Uterus (tissue), 4 donors: ENCODE results near the gene SMOC2. TPM values are rescaled to one million over a fixed set of nuclear protein-coding genes. Genes with fewer than 3 reads are reported as not detected.

Experiments
- DNase-seq, 2 donors: peaks; one replicate each; pipeline ENCODE4 v3.0.0-alpha.2; 2019 to 2020
- H3K27ac ChIP-seq, 2 donors: fragments of 200-600 bp; sonication (generic); 1 replicate in 1 of 2; 2 replicates in 1 of 2; pipeline ENCODE4 v1.5.1; 2016 to 2018
- H3K27me3 ChIP-seq, 2 donors: fragments of 200-600 bp; sonication (generic); one replicate each; pipeline ENCODE4 v1.5.1; 2018 to 2019; ENCODE audit warnings: control low read depth in 1 of 2
- H3K36me3 ChIP-seq, 2 donors: fragments of 200-600 bp; sonication (generic); one replicate each; pipeline ENCODE4 v1.5.1; 2019; ENCODE audit warnings: control low read depth in 1 of 2
- H3K4me1 ChIP-seq, 2 donors: fragments of 200-600 bp; sonication (generic); one replicate each; pipeline ENCODE4 v1.5.1; 2018 to 2019; ENCODE audit warnings: control low read depth in 1 of 2
- H3K4me3 ChIP-seq, 2 donors: fragments of 200-600 bp; sonication (generic); 1 replicate in 1 of 2; 2 replicates in 1 of 2; pipeline ENCODE4 v1.5.1; 2018 to 2019; ENCODE audit warnings: mild to moderate bottlenecking in 1 of 2
- H3K9me3 ChIP-seq, 2 donors: fragments of 200-600 bp; sonication (generic); one replicate each; pipeline ENCODE4 v1.5.1; 2019; ENCODE audit warnings: control low read depth in 1 of 2
- POLR2A ChIP-seq, 2 donors: fragments of 450-650 bp; IDR thresholded peaks; one replicate each; pipeline ENCODE4 v1.6.1; 2016; ENCODE audit warnings: antibody characterized with exemption in 2 of 2, mild to moderate bottlenecking in 1 of 2, moderate library complexity in 1 of 2
- intact Hi-C: fragments of 100-400 bp; cut with DNase I; formaldehyde crosslinking; loops from one replicate; pipeline ENCODE4 v1.15.1; 2023; ENCODE audit warnings: low total_unique reads
- total RNA-seq, 4 donors: library from RNA; depleted of rRNA in 3 of 4; stranded (reverse); fragments of >200 nt in 3 of 4; gene quantifications; one replicate each; pipeline versions ENCODE4 v1.1.0 to v1.2.4, GENCODE V29; 2014 to 2023
- TF ChIP-seq, protein P1 (sequence below), 4 experiments: fragments of 200-600 bp in 2 of 4; fragments of 450-650 bp in 2 of 4; sonication (generic) in 2 of 4; IDR thresholded peaks; one replicate each; pipeline ENCODE4 v1.5.1; 2016 to 2019; ENCODE audit warnings: antibody characterized with exemption in 4 of 4, mild to moderate bottlenecking in 2 of 4, moderate library complexity in 1 of 4
- donor health status: DM: yes; HTN: yes; CAD: no.

Gene SMOC2
- total RNA-seq, 4 donors from 2014 or later: 98.2 to 139 (median 121) TPM

DNA sequence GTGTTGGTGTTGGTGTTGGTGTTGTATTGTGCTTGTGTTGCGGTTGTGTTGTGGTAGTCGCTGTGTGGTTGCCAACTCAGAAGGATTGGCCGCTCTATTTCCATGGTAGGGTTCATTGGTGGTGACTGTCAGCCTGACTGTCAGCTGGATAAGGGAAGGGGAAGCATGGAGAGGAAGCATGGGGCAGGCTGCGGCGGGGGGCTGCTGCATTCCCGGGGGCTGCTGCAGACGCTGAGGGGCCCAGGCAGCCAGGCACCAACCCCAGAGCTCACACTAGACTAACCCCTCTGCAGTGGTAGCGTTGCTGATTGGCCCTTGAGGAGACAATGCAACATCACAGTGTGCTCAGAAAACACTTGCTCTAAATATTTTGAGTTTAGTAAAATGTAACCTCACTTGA is 199.2 kb downstream of the SMOC2 start:
- Histone ChIP-seq H3K27ac (peak overlapping the region; percentile 39 to 77), H3K36me3 (no peaks in the 10 kb centered on the region), H3K27me3 (no peaks in the 10 kb centered on the region), H3K4me3 (no peak overlapping the region), H3K4me1 (no peaks in the 10 kb centered on the region), H3K9me3 (no peaks in the 10 kb centered on the region)
- DNase-seq: no peak
- TF ChIP-seq, protein P1, sequence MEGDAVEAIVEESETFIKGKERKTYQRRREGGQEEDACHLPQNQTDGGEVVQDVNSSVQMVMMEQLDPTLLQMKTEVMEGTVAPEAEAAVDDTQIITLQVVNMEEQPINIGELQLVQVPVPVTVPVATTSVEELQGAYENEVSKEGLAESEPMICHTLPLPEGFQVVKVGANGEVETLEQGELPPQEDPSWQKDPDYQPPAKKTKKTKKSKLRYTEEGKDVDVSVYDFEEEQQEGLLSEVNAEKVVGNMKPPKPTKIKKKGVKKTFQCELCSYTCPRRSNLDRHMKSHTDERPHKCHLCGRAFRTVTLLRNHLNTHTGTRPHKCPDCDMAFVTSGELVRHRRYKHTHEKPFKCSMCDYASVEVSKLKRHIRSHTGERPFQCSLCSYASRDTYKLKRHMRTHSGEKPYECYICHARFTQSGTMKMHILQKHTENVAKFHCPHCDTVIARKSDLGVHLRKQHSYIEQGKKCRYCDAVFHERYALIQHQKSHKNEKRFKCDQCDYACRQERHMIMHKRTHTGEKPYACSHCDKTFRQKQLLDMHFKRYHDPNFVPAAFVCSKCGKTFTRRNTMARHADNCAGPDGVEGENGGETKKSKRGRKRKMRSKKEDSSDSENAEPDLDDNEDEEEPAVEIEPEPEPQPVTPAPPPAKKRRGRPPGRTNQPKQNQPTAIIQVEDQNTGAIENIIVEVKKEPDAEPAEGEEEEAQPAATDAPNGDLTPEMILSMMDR (IDR thresholded peaks at IDR 0.05): no peak
- no peak for TF ChIP-seq POLR2A (IDR thresholded peaks at IDR 0.05)
- intact Hi-C loops: no loop called here

GRCh38 chr6:168640768-168641167 is 199.8 kb downstream of the SMOC2 start:
- peak; percentile 56 to 57 for DNase-seq
- no peaks in the 10 kb centered on the region for H3K4me1 ChIP-seq
- no peaks in the 10 kb centered on the region for H3K36me3 ChIP-seq
- no peaks in the 10 kb centered on the region for H3K9me3 ChIP-seq
- no peaks in the 10 kb centered on the region for H3K27me3 ChIP-seq
- peak overlapping the region; percentile 39 to 77 for H3K27ac ChIP-seq
- TF ChIP-seq POLR2A (IDR thresholded peaks at IDR 0.05): no peak
- TF ChIP-seq, protein P1 (IDR thresholded peaks at IDR 0.05): no peak
- no peak overlapping the region for H3K4me3 ChIP-seq
- intact Hi-C loops: no loop called here

- Histone ChIP-seq H3K27ac (peak overlapping the region; percentile 39 to 77), H3K27me3 (no peaks in the 10 kb centered on the region), H3K36me3 (no peaks in the 10 kb centered on the region), H3K4me1 (no peaks in the 10 kb centered on the region), H3K4me3 (no peak overlapping the region), H3K9me3 (no peaks in the 10 kb centered on the region)
- TF ChIP-seq POLR2A (IDR thresholded peaks at IDR 0.05): no peak
- TF ChIP-seq, protein P1 (IDR thresholded peaks at IDR 0.05): no peak
- DNase-seq: no peak
- intact Hi-C loops: no loop called here
Measured at GRCh38 chr6:168641446-168641845, 200.5 kb downstream of the SMOC2 start.

DNA sequence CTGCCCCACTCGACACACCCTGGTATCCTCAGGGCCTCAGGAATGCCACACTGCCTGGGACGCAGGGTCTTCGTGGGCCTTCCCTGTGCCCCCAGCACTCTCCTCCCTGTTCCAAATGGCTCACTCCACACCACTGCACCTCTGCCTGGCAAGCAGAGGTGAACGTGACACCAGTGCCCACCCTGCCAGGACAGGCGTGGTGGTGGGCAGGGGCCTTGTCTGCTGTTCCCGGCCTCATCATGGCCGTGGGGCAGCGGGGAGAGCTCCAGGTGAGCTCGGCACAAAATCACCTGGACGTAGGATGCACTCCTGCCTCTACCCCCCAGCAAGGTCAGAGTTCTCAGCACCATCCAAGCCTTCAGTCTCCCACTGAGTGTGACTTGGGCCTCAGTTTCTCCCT is 202.4 kb downstream of the SMOC2 start:
- no peaks in the 10 kb centered on the region for H3K9me3 ChIP-seq
- intact Hi-C loops: no loop called here
- H3K27me3 ChIP-seq: no peaks in the 10 kb centered on the region
- no peak for DNase-seq
- TF ChIP-seq, protein P1 (IDR thresholded peaks at IDR 0.05): no peak
- TF ChIP-seq POLR2A (IDR thresholded peaks at IDR 0.05): no peak
- no peak overlapping the region for H3K4me3 ChIP-seq
- no peaks in the 10 kb centered on the region for H3K4me1 ChIP-seq
- H3K27ac ChIP-seq: no peak overlapping the region
- no peaks in the 10 kb centered on the region for H3K36me3 ChIP-seq

DNA sequence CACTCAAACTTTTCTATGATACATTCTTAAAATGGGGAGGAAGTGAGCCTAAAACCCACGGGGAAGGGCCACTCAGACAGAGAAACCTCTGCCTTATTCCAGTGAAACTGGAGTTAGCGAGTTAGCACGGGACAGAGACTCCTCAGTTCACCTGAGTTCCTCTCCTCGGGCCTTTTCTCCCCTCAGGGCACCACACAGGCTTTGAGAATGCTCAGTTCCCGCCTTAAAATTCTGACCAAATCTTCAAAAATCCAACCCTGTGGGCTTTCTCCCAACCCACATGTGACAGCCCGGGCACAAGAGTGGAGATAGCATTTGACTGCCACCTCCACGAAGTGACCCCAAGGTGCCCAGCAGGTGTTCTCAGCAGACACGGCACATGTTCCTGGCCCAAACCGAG is 204.3 kb downstream of the SMOC2 start:
- Histone ChIP-seq H3K9me3 (no peaks in the 10 kb centered on the region), H3K27ac (no peak overlapping the region), H3K27me3 (no peaks in the 10 kb centered on the region), H3K4me1 (no peaks in the 10 kb centered on the region), H3K4me3 (no peak overlapping the region), H3K36me3 (no peaks in the 10 kb centered on the region)
- no peak for TF ChIP-seq POLR2A (IDR thresholded peaks at IDR 0.05)
- TF ChIP-seq, protein P1 (IDR thresholded peaks at IDR 0.05): no peak
- intact Hi-C loops: no loop called here
- no peak for DNase-seq
